Spleen (tissue), 11 donors: ENCODE data around the gene GRAMD1B. TPM values are rescaled to one million over a fixed set of nuclear protein-coding genes. Genes with fewer than 3 reads are reported as not detected.

Source experiments
- DNase-seq: peaks from one replicate; pipeline ENCODE4 v3.0.0-alpha.2; 2020
- H3K27ac ChIP-seq, 8 donors: fragments of 200-600 bp; sonication (generic) in 7 of 8; 1 replicate in 4 of 8; 2 replicates in 4 of 8; pipeline versions ENCODE4 v1.5.0 to v1.8.0; 2016 to 2021; ENCODE audit warnings: inconsistent platforms in 4 of 8, mild to moderate bottlenecking in 4 of 8, moderate library complexity in 1 of 8
- H3K27me3 ChIP-seq, 7 donors: fragments of 200-600 bp; sonication (generic) in 6 of 7; replicated peaks in 1 of 7; 1 replicate in 4 of 7; 2 replicates in 3 of 7; pipeline versions ENCODE4 v1.5.0 to v1.8.0; 2016 to 2021; ENCODE audit warnings: inconsistent platforms in 3 of 7, mild to moderate bottlenecking in 1 of 7
- H3K36me3 ChIP-seq, 6 donors: fragments of 200-600 bp; sonication (generic) in 5 of 6; 1 replicate in 4 of 6; 2 replicates in 2 of 6; pipeline versions ENCODE4 v1.5.0 to v1.8.0; 2016 to 2021; ENCODE audit warnings: inconsistent platforms in 2 of 6
- H3K4me1 ChIP-seq, 6 donors: fragments of 200-600 bp; sonication (generic) in 5 of 6; 1 replicate in 3 of 6; 2 replicates in 3 of 6; pipeline versions ENCODE4 v1.5.0 to v1.8.0; 2016 to 2021; ENCODE audit warnings: inconsistent platforms in 3 of 6
- H3K4me3 ChIP-seq, 8 donors: fragments of 200-600 bp; sonication (generic) in 7 of 8; 1 replicate in 4 of 8; 2 replicates in 4 of 8; pipeline versions ENCODE4 v1.5.0 to v1.8.0; 2016 to 2021; ENCODE audit warnings: inconsistent platforms in 4 of 8, mild to moderate bottlenecking in 4 of 8, moderate library complexity in 2 of 8
- H3K9me3 ChIP-seq, 8 donors: fragments of 200-600 bp; sonication (generic) in 7 of 8; 1 replicate in 4 of 8; 2 replicates in 4 of 8; pipeline versions ENCODE4 v1.5.0 to v1.8.0; 2016 to 2021; ENCODE audit warnings: inconsistent platforms in 4 of 8
- POLR2A ChIP-seq, 3 donors: fragments of 450-650 bp; IDR thresholded peaks; one replicate each; pipeline ENCODE4 v1.5.1; 2017; ENCODE audit warnings: antibody characterized with exemption in 3 of 3, mild to moderate bottlenecking in 1 of 3
- POLR2AphosphoS5 ChIP-seq, 3 donors: sonication (generic); formaldehyde crosslinking; IDR thresholded peaks; one replicate each; pipeline ENCODE4 v1.5.1; 2017; ENCODE audit warnings: antibody characterized with exemption in 3 of 3
- WGBS, 5 donors: extraction: QIAGEN DNeasy Blood & Tissue Kit in 3 of 5; methylation state at CpG; one replicate each; pipeline versions ENCODE4 v1.1.5 to v1.1.7; 2013 to 2018; 5-methylcytosine and 5-hydroxymethylcytosine counted together
- intact Hi-C: fragments of 100-400 bp; cut with DNase I; formaldehyde crosslinking; loops from one replicate; pipeline ENCODE4 v1.15.0; 2023; ENCODE audit warnings: low total_unique reads
- polyA plus RNA-seq, 3 donors: library from polyadenylated mRNA; stranded (reverse); fragments of 200-250 nt; gene quantifications; one replicate each; pipeline ENCODE4 v1.2.1, GENCODE V29; 2013
- total RNA-seq, 7 donors: library from RNA; depleted of rRNA in 3 of 7; stranded (reverse); fragments of >200 nt in 3 of 7; fragmentation: NEBNext Ultra II Directional in 4 of 7; extraction: Animal tissue kit (Norgen Biotek cat#: 25700) in 4 of 7; gene quantifications; one replicate each; pipeline versions ENCODE4 v1.1.0 to v1.2.1, GENCODE V29; 2016 to 2021
- TF ChIP-seq, protein P1 (sequence below), 11 experiments: fragments of 200-600 bp in 7 of 11; fragments of 450-650 bp in 4 of 11; sonication (generic) in 4 of 11; IDR thresholded peaks in 8 of 11; conservative IDR thresholded peaks in 3 of 11; 1 replicate in 7 of 11; 2 replicates in 4 of 11; pipeline versions ENCODE4 v1.4.0 to v1.8.0; 2016 to 2021; ENCODE audit warnings: antibody characterized with exemption in 11 of 11, inconsistent platforms in 4 of 11, mild to moderate bottlenecking in 1 of 11
- donor health status: healthy with polysubstance abuse.
- donor health status: DM: no; HTN: no; CAD: no; lungs with moderate emphysema.
- donor health status: DM: no; HTN: no; CAD: no.
- donor health status: Bipolar disorder and iron deficiency.
- donor health status: healthy.
- donor health status: DM: no; HTN: no; CAD: no.
- donor health status: DM: yes; HTN: yes; CAD: no.

Gene GRAMD1B
- total and polyA plus RNA-seq, 10 donors = 1.7 to 15.6 (median 7.5) TPM

DNA sequence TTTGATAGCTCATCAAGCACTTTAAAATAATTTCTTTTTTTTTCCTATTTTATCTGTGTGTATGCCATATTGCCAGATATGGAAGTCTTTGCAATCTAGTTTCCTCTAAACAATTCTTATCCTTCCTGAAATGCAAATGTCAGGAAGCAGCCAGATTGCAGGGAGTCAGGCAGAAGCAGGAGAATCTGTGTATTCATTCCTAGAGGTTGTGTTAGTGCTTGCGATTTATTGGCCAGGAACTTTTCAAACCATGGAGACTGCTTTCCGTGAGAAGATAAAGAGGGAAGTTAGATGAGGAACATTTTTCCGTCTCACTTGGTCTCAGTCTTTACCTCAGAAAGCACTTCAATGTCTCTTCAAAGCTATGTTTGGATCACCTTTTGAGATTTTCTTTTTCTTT lies 91.9 kb downstream of the GRAMD1B start:
- no peak for TF ChIP-seq POLR2AphosphoS5 (IDR thresholded peaks at IDR 0.05)
- TF ChIP-seq POLR2A (IDR thresholded peaks at IDR 0.05) = no peak
- TF ChIP-seq, protein P1, sequence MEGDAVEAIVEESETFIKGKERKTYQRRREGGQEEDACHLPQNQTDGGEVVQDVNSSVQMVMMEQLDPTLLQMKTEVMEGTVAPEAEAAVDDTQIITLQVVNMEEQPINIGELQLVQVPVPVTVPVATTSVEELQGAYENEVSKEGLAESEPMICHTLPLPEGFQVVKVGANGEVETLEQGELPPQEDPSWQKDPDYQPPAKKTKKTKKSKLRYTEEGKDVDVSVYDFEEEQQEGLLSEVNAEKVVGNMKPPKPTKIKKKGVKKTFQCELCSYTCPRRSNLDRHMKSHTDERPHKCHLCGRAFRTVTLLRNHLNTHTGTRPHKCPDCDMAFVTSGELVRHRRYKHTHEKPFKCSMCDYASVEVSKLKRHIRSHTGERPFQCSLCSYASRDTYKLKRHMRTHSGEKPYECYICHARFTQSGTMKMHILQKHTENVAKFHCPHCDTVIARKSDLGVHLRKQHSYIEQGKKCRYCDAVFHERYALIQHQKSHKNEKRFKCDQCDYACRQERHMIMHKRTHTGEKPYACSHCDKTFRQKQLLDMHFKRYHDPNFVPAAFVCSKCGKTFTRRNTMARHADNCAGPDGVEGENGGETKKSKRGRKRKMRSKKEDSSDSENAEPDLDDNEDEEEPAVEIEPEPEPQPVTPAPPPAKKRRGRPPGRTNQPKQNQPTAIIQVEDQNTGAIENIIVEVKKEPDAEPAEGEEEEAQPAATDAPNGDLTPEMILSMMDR (IDR thresholded peaks at IDR 0.05 in 8 of 11, conservative IDR thresholded peaks at IDR 0.05 in 3 of 11) = no peak
- Histone ChIP-seq H3K4me1 (peaks cover 3 to 25% (median 17%) of the 10 kb centered on the region in 6 donors), H3K27ac (no peak overlapping the region), H3K36me3 (no peaks in the 10 kb centered on the region), H3K9me3 (peaks cover 0 to 7% (median 1%) of the 10 kb centered on the region in 8 donors), H3K27me3 (peaks cover 0 to 10% (median 0%) of the 10 kb centered on the region in 7 donors), H3K4me3 (no peak overlapping the region)
- 51 to 76% (median 64%) methylated on average over 3 of the region's 3 CpGs for WGBS, 5 donors
- no peak for DNase-seq
- intact Hi-C loops = no loop called here

DNA sequence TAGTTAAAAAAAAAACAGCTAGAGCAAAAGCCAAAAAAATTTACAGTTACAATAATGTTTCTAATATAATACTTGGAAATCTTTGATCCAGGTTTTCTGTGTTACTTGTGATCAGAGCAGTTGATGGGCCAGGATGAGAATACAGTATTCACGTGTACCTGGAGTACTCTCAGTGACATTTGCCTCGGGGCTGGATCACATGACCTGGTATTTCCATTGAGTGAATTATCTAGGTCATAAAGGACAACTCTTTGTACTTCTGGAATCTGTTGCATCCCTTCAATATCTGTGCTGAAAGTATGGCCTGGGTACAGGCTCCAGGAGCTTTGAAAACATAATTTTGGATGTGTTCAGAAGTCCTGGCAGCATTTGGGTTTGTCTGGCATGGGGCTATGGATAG lies 93.5 kb downstream of the GRAMD1B start:
- no peak for DNase-seq
- Histone ChIP-seq H3K9me3 (peaks cover 0 to 7% (median 1%) of the 10 kb centered on the region in 8 donors), H3K27ac (no peak overlapping the region), H3K36me3 (no peaks in the 10 kb centered on the region), H3K27me3 (peaks cover 0 to 10% (median 0%) of the 10 kb centered on the region in 7 donors), H3K4me3 (no peak overlapping the region), H3K4me1 (peaks cover 3 to 13% (median 10%) of the 10 kb centered on the region in 6 donors)
- 79 to 87% (median 83%) methylated on average over 2 of the region's 2 CpGs for WGBS, 5 donors
- intact Hi-C loops = no loop called here
- TF ChIP-seq POLR2AphosphoS5 (IDR thresholded peaks at IDR 0.05) (no peak), POLR2A (IDR thresholded peaks at IDR 0.05) (no peak)
- TF ChIP-seq, protein P1 (IDR thresholded peaks at IDR 0.05 in 8 of 11, conservative IDR thresholded peaks at IDR 0.05 in 3 of 11) = no peak

DNA sequence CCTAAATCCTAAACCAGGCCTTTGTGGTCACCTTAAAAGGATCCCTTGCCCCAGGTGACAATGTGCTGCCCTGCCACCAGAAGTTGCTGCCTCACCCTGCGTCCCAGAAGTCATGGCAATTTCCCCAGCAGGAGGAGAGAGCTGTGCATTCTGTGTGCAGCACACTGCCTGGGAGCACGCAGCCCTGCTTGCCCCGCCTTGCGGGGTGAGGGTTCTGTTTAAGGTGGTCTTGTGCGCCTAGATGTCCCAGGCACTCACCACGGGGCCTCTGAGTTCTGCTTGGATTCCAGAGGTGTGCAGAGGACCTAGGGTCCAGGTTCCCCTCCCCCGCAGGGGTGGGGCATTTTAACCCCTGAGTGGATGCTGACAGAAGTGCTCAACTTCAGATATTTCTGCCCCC lies 95.0 kb downstream of the GRAMD1B start:
- Histone ChIP-seq H3K27me3 (no peaks in the 10 kb centered on the region), H3K9me3 (peaks cover 0 to 7% (median 1%) of the 10 kb centered on the region in 8 donors), H3K4me3 (no peak overlapping the region), H3K36me3 (no peaks in the 10 kb centered on the region), H3K4me1 (no peaks in the 10 kb centered on the region), H3K27ac (no peak overlapping the region)
- intact Hi-C loops = no loop called here
- no peak for DNase-seq
- no peak for TF ChIP-seq POLR2A (IDR thresholded peaks at IDR 0.05)
- TF ChIP-seq POLR2AphosphoS5 (IDR thresholded peaks at IDR 0.05) = no peak
- TF ChIP-seq, protein P1 (IDR thresholded peaks at IDR 0.05 in 8 of 11, conservative IDR thresholded peaks at IDR 0.05 in 3 of 11) = no peak
- WGBS, 5 donors = 71 to 80% (median 79%) methylated on average over 6 to 7 of the region's 7 CpGs

DNA sequence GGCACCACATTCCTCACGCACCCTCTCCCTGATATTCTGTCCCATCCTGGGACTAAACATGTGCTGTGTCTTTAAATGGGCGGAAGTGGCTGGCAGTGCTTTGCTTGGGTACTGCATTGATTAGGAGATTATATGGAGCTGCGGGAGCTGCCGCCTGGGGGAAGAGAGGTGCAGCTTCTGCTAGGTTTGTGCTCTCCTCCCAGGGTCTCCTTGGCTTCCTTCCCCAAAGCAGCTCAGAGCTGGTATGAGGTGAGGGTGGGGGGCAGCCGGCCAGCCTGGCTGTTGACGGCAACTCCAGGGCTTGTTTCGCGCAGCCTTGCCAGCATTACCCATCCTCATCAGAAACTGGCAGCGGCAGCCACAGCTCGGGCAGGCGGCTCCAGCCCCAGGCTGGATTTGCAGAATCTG lies 95.4 kb downstream of the GRAMD1B start:
- Histone ChIP-seq H3K27ac (no peak overlapping the region), H3K4me3 (no peak overlapping the region), H3K36me3 (no peaks in the 10 kb centered on the region), H3K9me3 (peaks cover 0 to 7% (median 1%) of the 10 kb centered on the region in 8 donors), H3K4me1 (no peaks in the 10 kb centered on the region), H3K27me3 (no peaks in the 10 kb centered on the region)
- no peak for DNase-seq
- 64 to 88% (median 81%) methylated on average over 11 of the region's 11 CpGs for WGBS, 5 donors
- TF ChIP-seq POLR2AphosphoS5 (IDR thresholded peaks at IDR 0.05) (no peak), POLR2A (IDR thresholded peaks at IDR 0.05) (no peak)
- TF ChIP-seq, protein P1 (IDR thresholded peaks at IDR 0.05 in 8 of 11, conservative IDR thresholded peaks at IDR 0.05 in 3 of 11) = no peak
- intact Hi-C loops = no loop called here
